Kidney (tissue), 22 donors: ENCODE measurements around the gene STMN1. TPM values are rescaled to one million over a fixed set of nuclear protein-coding genes. Genes with fewer than 3 reads are reported as not detected.

Experiments
- DNase-seq, 5 donors: peaks; one replicate each; pipeline ENCODE4 v3.0.0-alpha.2; 2013 to 2020
- FAIRE-seq: peaks from 2 replicates; lab custom pipeline; 2012; peaks lifted over from hg19 to GRCh38; lab: Jason Lieb, UNC
- H3K27ac ChIP-seq, 2 donors: one replicate each; pipeline ENCODE4 v1.7.0; 2013; ENCODE audit warnings: low read depth in 2 of 2, low read length in 2 of 2, inconsistent platforms in 1 of 2
- H3K27me3 ChIP-seq: one replicate; pipeline ENCODE4 v1.7.1; 2013; ENCODE audit warnings: low read length, inconsistent platforms; ENCODE audit not compliant: control insufficient read depth, insufficient read depth
- H3K36me3 ChIP-seq, 3 donors: one replicate each; pipeline versions ENCODE4 v1.7.0 to v1.7.1; 2013; ENCODE audit warnings: low read length in 3 of 3, control low read depth in 1 of 3, inconsistent platforms in 1 of 3; ENCODE audit not compliant: insufficient read depth in 3 of 3, control insufficient read depth in 2 of 3
- H3K4me1 ChIP-seq, 3 donors: one replicate each; pipeline versions ENCODE4 v1.7.0 to v1.7.1; 2013; ENCODE audit warnings: low read length in 3 of 3, inconsistent platforms in 1 of 3, low read depth in 1 of 3; ENCODE audit not compliant: control insufficient read depth in 2 of 3, insufficient read depth in 2 of 3
- H3K4me3 ChIP-seq, 3 donors: one replicate each; pipeline versions ENCODE4 v1.7.0 to v1.8.1; 2013; ENCODE audit warnings: low read length in 3 of 3, control low read depth in 1 of 3, inconsistent platforms in 1 of 3
- H3K9ac ChIP-seq, 3 donors: one replicate each; pipeline versions ENCODE4 v1.7.0 to v1.7.1; 2013; ENCODE audit warnings: low read length in 3 of 3, control low read depth in 1 of 3, inconsistent platforms in 1 of 3
- H3K9me3 ChIP-seq, 3 donors: one replicate each; pipeline versions ENCODE4 v1.7.0 to v1.7.1; 2013; ENCODE audit warnings: low read length in 3 of 3, control low read depth in 1 of 3, inconsistent platforms in 1 of 3; ENCODE audit not compliant: control insufficient read depth in 2 of 3, insufficient read depth in 1 of 3
- intact Hi-C: fragments of 100-400 bp; cut with DNase I; formaldehyde crosslinking; loops from one replicate; pipeline ENCODE4 v1.11.1; 2022
- long read RNA-seq, 10 donors: library from polyadenylated mRNA in 1 of 10; unstranded in 1 of 10; transcript quantifications; one replicate each; pipeline ENCODE4 v2.0.0 and lab custom pipeline, GENCODE V29; 2021 to 2026
- polyA plus RNA-seq: library from polyadenylated mRNA; stranded (reverse); fragments of 350-450 nt; fragmentation: Illumina TruSeq; extraction: RNeasy Lipid Tissue Mini Kit (QIAGEN cat#74804); gene quantifications from one replicate; pipeline ENCODE4 v1.2.3, GENCODE V29; 2014; ENCODE audit warnings: low read depth, low replicate concordance; ENCODE audit not compliant: insufficient read depth
- total RNA-seq: library from RNA; stranded (reverse); fragmentation: NEBNext Ultra II Directional; extraction: Animal tissue kit (Norgen Biotek cat#: 25700); gene quantifications from one replicate; pipeline ENCODE4 v1.2.1, GENCODE V29; 2021
- TF ChIP-seq, protein P1 (sequence below): IDR thresholded peaks from 3 replicates; pipeline ENCODE4 v1.5.1; 2012; ENCODE audit warnings: mild to moderate bottlenecking, moderate library complexity, borderline replicate concordance; ENCODE audit not compliant: insufficient read depth; ENCODE audit errors: extremely low read depth
- donor health status: control.
- donor health status: control.
- donor health status: control.
- donor health status: control.
- donor health status: control.
- donor health status: DM: yes; HTN: yes; CAD: no.
- donor health status: Normal renal cell carcinoma (clear cell type).

STMN1 gene
- 50.4 TPM for total RNA-seq
- 101 TPM for polyA plus RNA-seq
- long read RNA-seq, donor 1, transcript STMN1-206 (5 exons, 1,504 nt), result major isoform, 147 of 329 reads
- long read RNA-seq, donor 1, partial matches to known transcripts, result 181 of 329 reads
- long read RNA-seq, donor 1, other reads (novel, unspliced or antisense), result 0 of 329 reads
- long read RNA-seq, donor 2, transcript STMN1-206 (5 exons, 1,504 nt), result major isoform, 224 of 389 reads
- long read RNA-seq, donor 2, partial matches to known transcripts, result 153 of 389 reads
- long read RNA-seq, donor 2, other reads (novel, unspliced or antisense), result 9 of 389 reads
- long read RNA-seq, donor 3, transcript STMN1-206 (5 exons, 1,504 nt), result major isoform, 186 of 375 reads
- long read RNA-seq, donor 3, partial matches to known transcripts, result 181 of 375 reads
- long read RNA-seq, donor 3, other reads (novel, unspliced or antisense), result 0 of 375 reads
- long read RNA-seq, donor 4, transcript STMN1-206 (5 exons, 1,504 nt), result major isoform, 100 of 176 reads
- long read RNA-seq, donor 4, partial matches to known transcripts, result 68 of 176 reads
- long read RNA-seq, donor 4, other reads (novel, unspliced or antisense), result 6 of 176 reads
- long read RNA-seq, donor 5, transcript STMN1-206 (5 exons, 1,504 nt), result major isoform, 23 of 38 reads
- long read RNA-seq, donor 5, partial matches to known transcripts, result 15 of 38 reads
- long read RNA-seq, donor 5, other reads (novel, unspliced or antisense), result 0 of 38 reads
- long read RNA-seq, donor 6, transcript STMN1-206 (5 exons, 1,504 nt), result major isoform, 569 of 1,009 reads
- long read RNA-seq, donor 6, transcript STMN1-208 (2 exons, 449 nt), result minor isoform, 6 of 1,009 reads
- long read RNA-seq, donor 6, partial matches to known transcripts, result 401 of 1,009 reads
- long read RNA-seq, donor 6, other reads (novel, unspliced or antisense), result 32 of 1,009 reads
- long read RNA-seq, donor 7, transcript STMN1-206 (5 exons, 1,504 nt), result major isoform, 7 of 11 reads
- long read RNA-seq, donor 7, partial matches to known transcripts, result 3 of 11 reads
- long read RNA-seq, donor 7, other reads (novel, unspliced or antisense), result 1 of 11 reads
- long read RNA-seq, donor 8, transcript STMN1-206 (5 exons, 1,504 nt), result major isoform, 239 of 405 reads
- long read RNA-seq, donor 8, partial matches to known transcripts, result 157 of 405 reads
- long read RNA-seq, donor 8, other reads (novel, unspliced or antisense), result 5 of 405 reads
- long read RNA-seq, donor 9, transcript STMN1-206 (5 exons, 1,504 nt), result major isoform, 85 of 140 reads
- long read RNA-seq, donor 9, partial matches to known transcripts, result 54 of 140 reads
- long read RNA-seq, donor 9, other reads (novel, unspliced or antisense), result 0 of 140 reads
- long read RNA-seq, donor 10, transcript STMN1-206 (5 exons, 1,504 nt), result major isoform, 192 of 369 reads
- long read RNA-seq, donor 10, partial matches to known transcripts, result 174 of 369 reads
- long read RNA-seq, donor 10, other reads (novel, unspliced or antisense), result 0 of 369 reads

DNA sequence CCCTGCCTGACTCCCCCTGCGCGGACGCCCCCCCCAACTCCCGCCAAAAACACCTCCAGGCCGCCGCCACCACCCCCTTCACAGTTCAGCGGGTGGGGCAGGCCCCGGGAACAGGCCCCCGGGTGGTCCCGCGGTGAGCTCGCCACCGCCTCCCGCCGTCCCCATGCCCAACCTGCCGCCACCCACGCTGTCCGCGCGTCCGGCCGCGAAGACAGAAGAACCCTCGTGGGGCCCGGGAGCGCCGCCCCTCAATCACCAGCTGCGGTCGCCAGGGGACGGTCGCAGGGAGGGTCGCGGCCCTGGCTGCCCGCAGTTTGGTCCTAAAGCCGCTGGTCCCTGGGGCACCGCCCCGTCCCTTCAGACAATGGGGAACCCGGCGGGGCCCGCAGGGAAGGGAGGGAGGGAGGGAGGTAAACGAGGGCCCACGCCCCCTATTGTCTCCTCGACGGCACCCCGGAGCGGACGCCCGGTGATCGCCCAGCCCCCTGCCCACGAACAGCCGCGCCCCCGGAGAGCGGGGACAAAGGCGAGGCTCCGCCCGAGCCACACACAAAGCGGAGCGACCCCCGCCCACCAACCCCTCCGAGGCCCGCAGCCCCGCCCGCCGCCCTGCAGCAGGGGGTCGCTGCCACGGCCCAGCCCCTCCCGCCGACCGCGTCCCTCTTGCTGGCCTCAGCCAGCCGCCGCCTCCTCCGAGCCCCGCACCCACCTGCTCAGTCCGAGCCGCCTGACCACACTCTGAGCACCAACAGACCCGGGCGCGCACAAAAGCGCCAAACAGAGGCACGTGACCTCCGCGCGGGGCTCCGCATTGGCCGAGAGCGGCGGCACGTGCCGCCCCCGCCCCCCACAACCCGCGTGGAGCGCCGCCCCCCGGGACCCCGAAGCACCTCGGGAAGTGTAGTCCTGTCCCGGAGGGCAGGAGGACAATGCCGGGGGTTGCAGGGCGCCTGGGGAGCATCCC lies at the start of gene STMN1:
TSS of gene STMN1 (minus strand) at position 740 of the 964 bp plus-strand sequence. CDS start 1,743 bp downstream, outside the sequence.
- Histone ChIP-seq H3K4me1 (peaks cover 0 to 11% (median 6%) of the 10 kb centered on the region in 3 donors), H3K27me3 (no peaks in the 10 kb centered on the region), H3K27ac (no peak within 1 kb of the TSS), H3K36me3 (peaks cover 0 to 8% (median 0%) of the 10 kb centered on the region in 3 donors), H3K9me3 (no peaks in the 10 kb centered on the region), H3K4me3 (peak within 1 kb of the TSS; percentile 78 to 98 (median 94)), H3K9ac (peak within 1 kb of the TSS in 2 of 3 donors; percentile 17 to 93)
- FAIRE-seq, result no peak
- DNase-seq, result peak; percentile 97 to 99 (median 98)
- intact Hi-C loops, result no loop called here
- TF ChIP-seq, protein P1, sequence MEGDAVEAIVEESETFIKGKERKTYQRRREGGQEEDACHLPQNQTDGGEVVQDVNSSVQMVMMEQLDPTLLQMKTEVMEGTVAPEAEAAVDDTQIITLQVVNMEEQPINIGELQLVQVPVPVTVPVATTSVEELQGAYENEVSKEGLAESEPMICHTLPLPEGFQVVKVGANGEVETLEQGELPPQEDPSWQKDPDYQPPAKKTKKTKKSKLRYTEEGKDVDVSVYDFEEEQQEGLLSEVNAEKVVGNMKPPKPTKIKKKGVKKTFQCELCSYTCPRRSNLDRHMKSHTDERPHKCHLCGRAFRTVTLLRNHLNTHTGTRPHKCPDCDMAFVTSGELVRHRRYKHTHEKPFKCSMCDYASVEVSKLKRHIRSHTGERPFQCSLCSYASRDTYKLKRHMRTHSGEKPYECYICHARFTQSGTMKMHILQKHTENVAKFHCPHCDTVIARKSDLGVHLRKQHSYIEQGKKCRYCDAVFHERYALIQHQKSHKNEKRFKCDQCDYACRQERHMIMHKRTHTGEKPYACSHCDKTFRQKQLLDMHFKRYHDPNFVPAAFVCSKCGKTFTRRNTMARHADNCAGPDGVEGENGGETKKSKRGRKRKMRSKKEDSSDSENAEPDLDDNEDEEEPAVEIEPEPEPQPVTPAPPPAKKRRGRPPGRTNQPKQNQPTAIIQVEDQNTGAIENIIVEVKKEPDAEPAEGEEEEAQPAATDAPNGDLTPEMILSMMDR, result no peak

DNA sequence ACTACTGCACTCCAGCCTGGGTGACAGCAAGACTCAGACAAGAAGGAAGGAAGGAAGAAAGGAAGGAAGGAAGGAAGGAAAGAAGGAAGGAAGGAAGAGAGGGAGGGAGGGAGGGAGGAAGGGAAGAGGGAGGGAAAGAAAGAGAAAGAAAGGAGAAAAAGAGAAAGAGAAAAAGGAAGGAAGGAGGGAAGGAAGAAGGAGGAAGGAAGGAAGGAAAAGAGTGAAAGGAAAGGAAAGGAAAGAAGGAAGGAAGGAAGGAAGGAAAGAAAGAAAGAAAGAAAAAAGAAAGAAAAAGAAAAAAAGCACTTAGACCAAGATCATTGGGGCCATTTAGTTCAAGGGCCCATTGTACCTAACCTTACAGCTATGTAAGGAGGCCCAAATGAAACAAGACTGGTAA lies 49.3 kb upstream of the STMN1 start:
- no peak overlapping the region for H3K4me3 ChIP-seq
- H3K9me3 ChIP-seq, result no peaks in the 10 kb centered on the region
- TF ChIP-seq, protein P1, result no peak
- no peaks in the 10 kb centered on the region for H3K4me1 ChIP-seq
- H3K36me3 ChIP-seq, result peaks cover 3 to 12% (median 7%) of the 10 kb centered on the region in 3 donors
- no peak overlapping the region for H3K9ac ChIP-seq
- no peaks in the 10 kb centered on the region for H3K27me3 ChIP-seq
- intact Hi-C loops, result no loop called here
- H3K27ac ChIP-seq, result no peak overlapping the region
- no peak for FAIRE-seq
- DNase-seq, result no peak
